Daoy (cell line): ENCODE measurements around the gene ZNF385A. TPM values are rescaled to one million over a fixed set of nuclear protein-coding genes. Genes with fewer than 3 reads are reported as not detected.

ENCODE experiments used
- DNase-seq: peaks from one replicate; pipeline ENCODE4 v3.0.0-alpha.2; 2015; ENCODE audit warnings: low read depth
- total RNA-seq: library from RNA; depleted of rRNA; stranded (reverse); fragments of >200 nt; shearing (Covaris generic); gene quantifications from 2 replicates; pipeline ENCODE4 v1.2.3, GENCODE V29; 2014

Gene ZNF385A
- total RNA-seq, 1 experiment from 2014 or later, result 0.34 TPM

GRCh38 chr12:54373649-54374561, 10.6 kb downstream of the ZNF385A start:
- peak; percentile 82 for DNase-seq

- DNase-seq, result no peak
Observed at GRCh38 chr12:54372113-54372806, 12.3 kb downstream of the ZNF385A start.

GRCh38 chr12:54371328-54372112, 13.0 kb downstream of the ZNF385A start:
- DNase-seq, result peak; percentile 62

GRCh38 chr12:54370171-54370730, 14.3 kb downstream of the ZNF385A start:
- DNase-seq, result peak; percentile 90

- DNase-seq, result no peak
Observed at GRCh38 chr12:54369597-54370131, 14.9 kb downstream of the ZNF385A start.

GRCh38 chr12:54368709-54369596, 15.6 kb downstream of the ZNF385A start:
- peak; percentile 91 for DNase-seq

- no peak for DNase-seq
Observed at GRCh38 chr12:54368025-54368708, 16.4 kb downstream of the ZNF385A start.

GRCh38 chr12:54364413-54364812, 20.1 kb downstream of the ZNF385A start, which contains the start of gene GPR84:
Gene GPR84, minus strand, starts transcription at chr12:54364486. Its CDS starts 635 bp downstream, at chr12:54363851.
- no peak for DNase-seq

- DNase-seq, result no peak
Observed at GRCh38 chr12:54363618-54364017, 20.9 kb downstream of the ZNF385A start.

- DNase-seq, result no peak
Observed at GRCh38 chr12:54363047-54363446, 21.5 kb downstream of the ZNF385A start.

GRCh38 chr12:54360717-54361456, 23.6 kb downstream of the ZNF385A start:
- DNase-seq, result peak; percentile 84

GRCh38 chr12:54359762-54360351, 24.7 kb downstream of the ZNF385A start:
- no peak for DNase-seq

GRCh38 chr12:54358945-54359761, 25.4 kb downstream of the ZNF385A start:
- DNase-seq, result peak; percentile 99

- DNase-seq, result no peak
Observed at GRCh38 chr12:54358191-54358944, 26.2 kb downstream of the ZNF385A start.

GRCh38 chr12:54357506-54358190, 26.9 kb downstream of the ZNF385A start:
- no peak for DNase-seq

- no peak for DNase-seq
Observed at GRCh38 chr12:54356951-54357356, 27.6 kb downstream of the ZNF385A start.
